Endothelial cell of umbilical vein (primary cell): ENCODE data around the gene NCEH1. TPM values are rescaled to one million over a fixed set of nuclear protein-coding genes. Genes with fewer than 3 reads are reported as not detected.

ENCODE experiments used
- BruUV-seq: library from RNA; stranded (reverse); fragments of 400-500 nt; replicated peaks from 2 replicates; lab custom pipeline; 2021; lab: Mats Ljungman, UMichigan
- CTCF ChIA-PET: fragments of 300-600, 350-600 bp; sonication (Branson Sonifier 250); formaldehyde crosslinking; loops from one replicate; lab custom pipeline; 2021; ENCODE audit warnings: antibody characterized with exemption, inconsistent platforms; lab: Charles Lee
- POLR2A ChIA-PET: fragments of 300-600, 350-600 bp; sonication (Branson Sonifier 250); formaldehyde crosslinking; loops from one replicate; lab custom pipeline; 2021; ENCODE audit warnings: antibody characterized with exemption, inconsistent platforms; lab: Charles Lee
- DNase-seq: peaks from one replicate; pipeline ENCODE4 v3.0.0-alpha.2; 2011; ENCODE audit warnings: low read depth, low spot score
- FAIRE-seq: peaks from 2 replicates; lab custom pipeline; 2011; peaks lifted over from hg19 to GRCh38; lab: Jason Lieb, UNC
- H2AFZ ChIP-seq: 2 replicates; pipeline ENCODE4 v1.6.0; 2012; ENCODE audit warnings: low read depth, low read length, control low read depth, inconsistent platforms
- H3K27ac ChIP-seq: 2 replicates; pipeline ENCODE4 v1.5.1; 2011; ENCODE audit warnings: low read depth, mild to moderate bottlenecking, control low read depth, low read length, moderate library complexity; ENCODE audit not compliant: insufficient read depth
- H3K27me3 ChIP-seq, 2 experiments: 2 replicates each; pipeline versions ENCODE4 v1.6.0 to v1.6.1; 2011; ENCODE audit warnings: low read length in 2 of 2, mixed read lengths in 1 of 2; ENCODE audit not compliant: control insufficient read depth in 2 of 2, insufficient read depth in 2 of 2
- H3K36me3 ChIP-seq, 2 experiments: 2 replicates in 1 of 2; 3 replicates in 1 of 2; pipeline ENCODE4 v1.5.1; 2011; ENCODE audit warnings: low read length in 2 of 2, mild to moderate bottlenecking in 1 of 2, moderate library complexity in 1 of 2; ENCODE audit not compliant: control insufficient read depth in 2 of 2, insufficient read depth in 2 of 2; ENCODE audit errors: extremely low read depth in 1 of 2
- H3K4me1 ChIP-seq: 3 replicates; pipeline ENCODE4 v1.5.1; 2011; ENCODE audit warnings: mild to moderate bottlenecking, low read length; ENCODE audit not compliant: control insufficient read depth, insufficient read depth; ENCODE audit errors: extremely low read depth
- H3K4me2 ChIP-seq: 2 replicates; pipeline ENCODE4 v1.6.1; 2011; ENCODE audit warnings: low read length, control low read depth, mixed read lengths; ENCODE audit not compliant: insufficient read depth
- H3K4me3 ChIP-seq, 3 experiments: fragments of 200-600 bp in 1 of 3; sonication (generic), shearing (Covaris generic) in 1 of 3; replicated peaks in 1 of 3; 2 replicates each; pipeline ENCODE4 v1.5.1; 2011 to 2016; ENCODE audit warnings: control low read depth in 3 of 3, low read length in 3 of 3, mild to moderate bottlenecking in 2 of 3, inconsistent platforms in 1 of 3, low read depth in 1 of 3, moderate library complexity in 1 of 3; ENCODE audit not compliant: insufficient read depth in 1 of 3
- H3K79me2 ChIP-seq: 2 replicates; pipeline ENCODE4 v1.6.0; 2012; ENCODE audit warnings: low read length, inconsistent platforms; ENCODE audit not compliant: control insufficient read depth, insufficient read depth
- H3K9ac ChIP-seq: replicated peaks from 2 replicates; pipeline ENCODE3; 2011; ENCODE audit warnings: low read length, control low read depth; ENCODE audit not compliant: insufficient read depth; ENCODE audit errors: extremely low read depth
- H3K9me1 ChIP-seq: replicated peaks from 3 replicates; pipeline ENCODE4 v1.6.0; 2011; ENCODE audit warnings: mild to moderate bottlenecking, low read length; ENCODE audit not compliant: control insufficient read depth, insufficient read depth; ENCODE audit errors: extremely low read depth
- H3K9me3 ChIP-seq: replicated peaks from 2 replicates; pipeline ENCODE4 v1.5.1; 2012; ENCODE audit warnings: low read length, inconsistent platforms; ENCODE audit not compliant: control insufficient read depth, insufficient read depth
- H4K20me1 ChIP-seq: replicated peaks from 2 replicates; pipeline ENCODE3; 2011; ENCODE audit warnings: mild to moderate bottlenecking, low read length; ENCODE audit not compliant: control insufficient read depth, insufficient read depth; ENCODE audit errors: extremely low read depth
- EZH2 ChIP-seq: IDR thresholded peaks from 2 replicates; pipeline ENCODE4 v1.6.1; 2012; ENCODE audit warnings: borderline replicate concordance, low read depth, mild to moderate bottlenecking, moderate library complexity, low read length, inconsistent platforms; ENCODE audit not compliant: severe bottlenecking
- FOS ChIP-seq: IDR thresholded peaks from 2 replicates; pipeline ENCODE4 v1.6.1; 2011; ENCODE audit warnings: mild to moderate bottlenecking, low read length, moderate library complexity, borderline replicate concordance; ENCODE audit not compliant: insufficient read depth
- GATA2 ChIP-seq: IDR thresholded peaks from 2 replicates; pipeline ENCODE4 v1.7.0; 2011; ENCODE audit warnings: low read depth, mild to moderate bottlenecking, moderate library complexity, mixed read lengths, low read length; ENCODE audit not compliant: insufficient read length, insufficient read depth
- JUN ChIP-seq: IDR thresholded peaks from 2 replicates; pipeline ENCODE4 v1.6.1; 2011; ENCODE audit warnings: borderline replicate concordance, low read depth; ENCODE audit not compliant: insufficient read length, insufficient read depth
- MYC ChIP-seq: IDR thresholded peaks from one replicate; pipeline ENCODE4 v1.6.1; 2011; ENCODE audit warnings: mild to moderate bottlenecking, low read depth, low read length
- POLR2A ChIP-seq: IDR thresholded peaks from 2 replicates; pipeline ENCODE4 v1.6.1; 2012; ENCODE audit warnings: low read depth, mild to moderate bottlenecking, control low read depth, low read length
- POLR2AphosphoS5 ChIP-seq: IDR thresholded peaks from 2 replicates; pipeline ENCODE4 v1.6.1; 2012; ENCODE audit warnings: low read depth, mild to moderate bottlenecking, control low read depth, low read length, moderate library complexity; ENCODE audit not compliant: insufficient read depth
- dilution Hi-C: fragments of 300-500 bp; cut with MboI; formaldehyde crosslinking; loops from one replicate; pipeline ENCODE4 v1.15.0; 2019; ENCODE audit warnings: low sequenced_read_pairs; ENCODE audit not compliant: extremely low pct_ligation_motif_present
- intact Hi-C: fragments of 100-400 bp; cut with micrococcal nuclease; formaldehyde crosslinking; loops from one replicate; pipeline ENCODE4 v1.10.0; 2022
- polyA plus RNA-seq, 4 experiments: library from polyadenylated mRNA; depleted of rRNA in 3 of 4; stranded (reverse) in 3 of 4; unstranded in 1 of 4; fragments of >200 nt; gene quantifications; 2 replicates each; pipeline versions ENCODE4 v1.2.1 to v1.2.3, GENCODE V29; 2011 to 2012; ENCODE audit warnings: missing spikeins in 1 of 4
- total RNA-seq: library from RNA; stranded (reverse); gene quantifications from 2 replicates; pipeline ENCODE4 v1.2.3, GENCODE V29; 2021
- TF ChIP-seq, protein P1 (sequence below), 2 donors: IDR thresholded peaks; 1 replicate in 1 of 2; 2 replicates in 1 of 2; pipeline ENCODE4 v1.5.1; 2011; ENCODE audit warnings: low read length in 2 of 2, mild to moderate bottlenecking in 2 of 2, moderate library complexity in 2 of 2, control low read depth in 1 of 2, inconsistent platforms in 1 of 2, low read depth in 1 of 2; ENCODE audit not compliant: insufficient read depth in 1 of 2; ENCODE audit errors: extremely low read depth in 1 of 2
- TF ChIP-seq, protein P2 (sequence below): IDR thresholded peaks from 2 replicates; pipeline ENCODE4 v1.6.1; 2011; ENCODE audit not compliant: insufficient read depth, insufficient read length

The NCEH1 gene
- total and polyA plus RNA-seq, 2 donors (not counting 3 experiments of a cell fraction or from before 2014, with no cell fraction given), result 10.0 to 20.3 TPM

DNA sequence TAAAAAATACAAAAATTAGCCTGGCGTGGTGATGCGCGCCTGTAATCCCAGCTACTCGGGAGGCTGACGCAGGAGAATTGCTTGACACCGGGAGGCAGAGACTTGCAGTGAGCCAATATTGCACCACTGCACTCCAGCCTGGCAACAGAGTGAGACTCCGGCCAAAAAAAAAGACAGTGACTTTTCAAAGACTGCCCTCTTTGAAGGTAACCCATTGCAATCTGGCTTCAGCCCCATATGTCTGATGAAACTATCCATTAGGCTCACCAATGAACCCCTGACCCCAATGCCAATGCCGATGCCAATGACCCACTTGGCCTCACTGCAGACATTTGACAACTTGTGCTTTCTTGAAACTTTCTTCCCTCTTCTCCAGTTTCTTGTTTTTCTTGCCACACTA lies 54.3 kb downstream of the NCEH1 start:
- FAIRE-seq, result no peak
- dilution Hi-C loops, result no loop called here
- Histone ChIP-seq H3K36me3 (no peaks in the 10 kb centered on the region), H3K4me3 (no peak overlapping the region), H3K9me1 (no peaks in the 10 kb centered on the region), H2AFZ (no peak overlapping the region), H3K27me3 (no peaks in the 10 kb centered on the region), H3K4me2 (no peak overlapping the region), H3K4me1 (peaks cover 16% of the 10 kb centered on the region), H3K9ac (no peak overlapping the region), H3K9me3 (no peaks in the 10 kb centered on the region), H3K27ac (no peak overlapping the region), H4K20me1 (no peaks in the 10 kb centered on the region), H3K79me2 (peaks cover 15% of the 10 kb centered on the region)
- no TSS peak for BruUV-seq
- TF ChIP-seq POLR2AphosphoS5, result no peak
- no peak for TF ChIP-seq MYC
- no peak for TF ChIP-seq JUN
- TF ChIP-seq, protein P1, sequence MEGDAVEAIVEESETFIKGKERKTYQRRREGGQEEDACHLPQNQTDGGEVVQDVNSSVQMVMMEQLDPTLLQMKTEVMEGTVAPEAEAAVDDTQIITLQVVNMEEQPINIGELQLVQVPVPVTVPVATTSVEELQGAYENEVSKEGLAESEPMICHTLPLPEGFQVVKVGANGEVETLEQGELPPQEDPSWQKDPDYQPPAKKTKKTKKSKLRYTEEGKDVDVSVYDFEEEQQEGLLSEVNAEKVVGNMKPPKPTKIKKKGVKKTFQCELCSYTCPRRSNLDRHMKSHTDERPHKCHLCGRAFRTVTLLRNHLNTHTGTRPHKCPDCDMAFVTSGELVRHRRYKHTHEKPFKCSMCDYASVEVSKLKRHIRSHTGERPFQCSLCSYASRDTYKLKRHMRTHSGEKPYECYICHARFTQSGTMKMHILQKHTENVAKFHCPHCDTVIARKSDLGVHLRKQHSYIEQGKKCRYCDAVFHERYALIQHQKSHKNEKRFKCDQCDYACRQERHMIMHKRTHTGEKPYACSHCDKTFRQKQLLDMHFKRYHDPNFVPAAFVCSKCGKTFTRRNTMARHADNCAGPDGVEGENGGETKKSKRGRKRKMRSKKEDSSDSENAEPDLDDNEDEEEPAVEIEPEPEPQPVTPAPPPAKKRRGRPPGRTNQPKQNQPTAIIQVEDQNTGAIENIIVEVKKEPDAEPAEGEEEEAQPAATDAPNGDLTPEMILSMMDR (IDR thresholded peaks at IDR 0.05; ENCODE audit: extremely low read depth in 1 of 2, insufficient read depth in 1 of 2, low read depth in 1 of 2, low read length in 2 of 2), result no peak
- ChIA-PET POLR2A (no interaction called here), CTCF (interaction anchor here (1.0 kb wide), 2 partner anchors 10 to 195 kb away, joined by 3 to 4 read pairs; no protein-coding TSS in a partner anchor)
- DNase-seq, result no peak
- intact Hi-C loops, result no loop called here

DNA sequence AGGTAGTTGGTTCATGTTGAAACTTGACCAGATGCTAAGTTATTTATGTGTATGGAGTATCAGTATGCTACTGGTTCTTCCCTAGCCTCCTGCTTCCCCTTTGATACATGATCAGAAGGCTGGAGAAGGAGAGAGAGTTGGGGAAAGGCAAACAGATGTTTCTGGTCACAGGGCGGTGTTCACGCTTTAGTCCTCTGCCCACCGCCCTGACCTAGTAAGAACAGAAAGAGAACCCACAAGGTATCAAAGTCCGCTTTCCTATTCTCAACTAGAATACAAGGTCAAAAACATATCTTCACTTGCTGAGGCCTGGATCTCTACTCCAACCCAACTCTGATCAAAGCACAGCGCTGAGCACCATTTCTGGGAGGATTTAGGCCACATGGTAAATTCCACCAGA lies 55.5 kb downstream of the NCEH1 start:
- Histone ChIP-seq H2AFZ (no peak overlapping the region), H3K9ac (no peak overlapping the region), H3K27ac (no peak overlapping the region), H3K4me1 (peaks cover 16% of the 10 kb centered on the region), H4K20me1 (no peaks in the 10 kb centered on the region), H3K4me2 (no peak overlapping the region), H3K4me3 (no peak overlapping the region), H3K9me3 (no peaks in the 10 kb centered on the region), H3K36me3 (no peaks in the 10 kb centered on the region), H3K9me1 (no peaks in the 10 kb centered on the region), H3K27me3 (no peaks in the 10 kb centered on the region), H3K79me2 (peaks cover 16% of the 10 kb centered on the region)
- CTCF ChIA-PET, result interaction anchor here (1.3 kb wide), 1 partner anchor 17 kb away, joined by 3 read pairs; no protein-coding TSS in a partner anchor
- FAIRE-seq, result no peak
- POLR2A ChIA-PET, result interaction anchor here (0.6 kb wide), 1 partner anchor 129 kb away, joined by 5 read pairs; no protein-coding TSS in a partner anchor
- no peak for DNase-seq
- BruUV-seq, result no TSS peak
- intact Hi-C loops, result no loop called here
- dilution Hi-C loops, result no loop called here
- TF ChIP-seq MYC (no peak), POLR2AphosphoS5 (no peak), POLR2A (no peak), FOS (no peak), JUN (no peak), GATA2 (no peak), EZH2 (no peak)
- TF ChIP-seq, protein P1 (IDR thresholded peaks at IDR 0.05; ENCODE audit: extremely low read depth in 1 of 2, insufficient read depth in 1 of 2, low read depth in 1 of 2, low read length in 2 of 2), result no peak
- TF ChIP-seq, protein P2, sequence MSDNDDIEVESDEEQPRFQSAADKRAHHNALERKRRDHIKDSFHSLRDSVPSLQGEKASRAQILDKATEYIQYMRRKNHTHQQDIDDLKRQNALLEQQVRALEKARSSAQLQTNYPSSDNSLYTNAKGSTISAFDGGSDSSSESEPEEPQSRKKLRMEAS, result no peak
